ENCODE data around the gene BABAM2. TPM values are rescaled to one million over a fixed set of nuclear protein-coding genes. Genes with fewer than 3 reads are reported as not detected.

BABAM2 gene
- total RNA-seq, 4 donors from 2014 or later = 23.7 to 41.1 (median 27.9) TPM

DNA sequence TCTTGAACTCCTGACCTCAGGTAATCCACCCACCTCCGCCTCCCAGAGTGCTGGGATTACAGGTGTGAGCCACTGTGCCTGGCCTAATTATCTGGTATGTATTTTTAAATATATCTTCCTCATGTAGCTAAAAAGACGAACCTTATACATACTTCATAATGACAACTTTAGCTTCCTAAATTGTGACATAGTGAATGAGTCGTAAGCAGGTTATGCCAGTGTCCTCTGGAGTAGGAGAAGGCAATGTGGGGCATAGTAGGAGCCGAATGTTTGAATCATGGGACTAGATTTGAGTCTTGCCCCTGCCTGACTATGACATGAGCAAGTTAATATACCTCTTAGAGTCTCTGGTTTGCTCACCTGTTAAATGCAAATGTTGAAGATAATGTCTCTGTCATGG lies 406.4 kb downstream of the BABAM2 start:
- no peaks in the 10 kb centered on the region for H3K27me3 ChIP-seq
- WGBS = 82% methylated on average over 4 of the region's 4 CpGs
- H3K4me1 ChIP-seq = peaks cover 6% of the 10 kb centered on the region
- peaks cover 4% of the 10 kb centered on the region for H3K36me3 ChIP-seq
- H3K9me3 ChIP-seq = no peaks in the 10 kb centered on the region
- no peak for DNase-seq (ENCODE audit: low spot score in 2 of 2)
- no peak overlapping the region for H3K4me3 ChIP-seq
- no peak for TF ChIP-seq EP300 (IDR thresholded peaks at IDR 0.05)
- TF ChIP-seq CTCF (IDR thresholded peaks at IDR 0.05) = no peak
- H3K27ac ChIP-seq = no peak overlapping the region

GRCh38 chr2:28297531-28297930 lies 407.0 kb downstream of the BABAM2 start:
- peaks cover 6% of the 10 kb centered on the region for H3K4me1 ChIP-seq
- peaks cover 4% of the 10 kb centered on the region for H3K36me3 ChIP-seq
- TF ChIP-seq POLR2AphosphoS5 (IDR thresholded peaks at IDR 0.05) (no peak), EP300 (IDR thresholded peaks at IDR 0.05) (no peak), CTCF (IDR thresholded peaks at IDR 0.05) (no peak), POLR2A (IDR thresholded peaks at IDR 0.05) (no peak)
- H3K27me3 ChIP-seq = no peaks in the 10 kb centered on the region
- 85% methylated on average over 2 of the region's 2 CpGs for WGBS
- no peaks in the 10 kb centered on the region for H3K9me3 ChIP-seq
- DNase-seq (ENCODE audit: low spot score in 2 of 2) = no peak
- H3K27ac ChIP-seq = no peak overlapping the region
- no peak overlapping the region for H3K4me3 ChIP-seq

GRCh38 chr2:28298406-28298805 lies 407.9 kb downstream of the BABAM2 start:
- Histone ChIP-seq H3K4me1 (peaks cover 5% of the 10 kb centered on the region), H3K4me3 (no peak overlapping the region), H3K36me3 (peaks cover 4% of the 10 kb centered on the region), H3K27ac (no peak overlapping the region), H3K9me3 (no peaks in the 10 kb centered on the region), H3K27me3 (no peaks in the 10 kb centered on the region)
- TF ChIP-seq POLR2A (IDR thresholded peaks at IDR 0.05) (no peak), POLR2AphosphoS5 (IDR thresholded peaks at IDR 0.05) (no peak), CTCF (IDR thresholded peaks at IDR 0.05) (no peak), EP300 (IDR thresholded peaks at IDR 0.05) (no peak)
- 83% methylated on average over 3 of the region's 3 CpGs for WGBS
- no peak for DNase-seq (ENCODE audit: low spot score in 2 of 2)

DNA sequence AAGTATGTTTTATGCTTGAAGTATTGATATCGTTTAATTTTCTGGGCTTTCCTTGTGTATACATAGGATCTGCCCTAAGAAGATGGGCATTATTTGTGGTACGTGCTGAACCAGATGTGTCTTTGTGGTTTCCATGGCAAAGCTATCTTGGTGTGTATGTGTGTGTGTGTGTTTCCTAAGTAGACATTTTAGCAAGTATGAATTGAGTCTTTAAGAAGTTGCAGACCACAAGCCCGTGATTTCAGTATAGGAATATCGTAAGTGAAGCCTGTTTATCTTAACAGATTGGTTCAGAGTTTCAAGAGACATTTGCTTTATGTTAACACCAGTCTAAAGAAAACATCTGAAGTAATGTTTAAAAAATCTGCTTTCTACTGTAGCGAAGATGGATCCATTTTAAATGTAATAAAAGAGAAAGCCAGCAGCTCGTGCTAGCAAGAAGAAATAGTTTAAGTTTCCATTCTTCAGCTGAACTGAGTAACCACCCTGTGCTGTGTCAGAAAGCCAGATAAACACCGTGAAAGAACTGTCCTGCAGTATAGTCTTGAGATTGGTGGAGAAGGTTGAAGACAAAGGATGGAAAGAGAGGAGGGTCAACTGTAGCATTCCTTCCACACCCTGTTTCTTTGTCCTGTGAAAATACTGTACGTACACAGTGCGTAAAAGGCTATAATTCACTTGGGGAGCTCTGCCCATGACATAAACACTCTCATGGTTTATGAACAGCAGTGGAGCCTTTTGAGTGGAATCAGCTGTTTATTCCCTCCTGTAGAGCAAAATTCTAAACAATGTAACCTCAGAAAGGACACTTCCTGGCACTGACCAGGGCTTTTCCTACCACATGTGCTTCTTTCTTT lies 410.2 kb downstream of the BABAM2 start:
- Histone ChIP-seq H3K4me3 (no peak overlapping the region), H3K4me1 (no peaks in the 10 kb centered on the region), H3K27me3 (no peaks in the 10 kb centered on the region), H3K36me3 (peaks cover 4% of the 10 kb centered on the region), H3K9me3 (no peaks in the 10 kb centered on the region), H3K27ac (no peak overlapping the region)
- 70% methylated on average over 9 of the region's 9 CpGs for WGBS
- DNase-seq (ENCODE audit: low spot score in 2 of 2) = no peak
- TF ChIP-seq CTCF (IDR thresholded peaks at IDR 0.05) (no peak), POLR2AphosphoS5 (IDR thresholded peaks at IDR 0.05) (no peak), POLR2A (IDR thresholded peaks at IDR 0.05) (no peak), EP300 (IDR thresholded peaks at IDR 0.05) (no peak)

DNA sequence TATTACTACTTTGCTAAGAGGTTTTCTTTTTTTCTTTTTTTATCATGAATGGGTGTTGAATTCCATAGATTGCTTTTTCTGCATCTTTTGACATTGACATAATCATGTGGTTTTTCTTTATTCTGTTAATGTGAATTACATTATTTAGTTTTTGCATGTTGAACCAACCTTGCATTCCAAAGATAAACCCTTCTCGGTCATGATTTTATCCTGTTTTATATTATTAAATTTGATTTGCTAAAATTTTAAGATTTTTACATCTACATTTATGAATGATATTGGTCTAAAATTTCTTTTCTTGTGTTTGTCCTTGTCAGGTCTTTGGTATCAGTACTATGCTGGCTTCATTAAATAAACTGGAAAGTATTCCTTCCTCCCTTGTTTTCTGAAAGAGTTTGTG lies 414.7 kb downstream of the BABAM2 start:
- H3K9me3 ChIP-seq = no peaks in the 10 kb centered on the region
- WGBS = 87% methylated on average over 1 of the region's 1 CpG

More for the DNA sequence above, 414.7 kb downstream of the BABAM2 start:
- Histone ChIP-seq H3K27ac (no peak overlapping the region), H3K4me3 (no peak overlapping the region), H3K36me3 (peaks cover 7% of the 10 kb centered on the region), H3K4me1 (no peaks in the 10 kb centered on the region), H3K27me3 (no peaks in the 10 kb centered on the region)
- TF ChIP-seq EP300 (IDR thresholded peaks at IDR 0.05) = no peak
- TF ChIP-seq POLR2A (IDR thresholded peaks at IDR 0.05) = no peak
- TF ChIP-seq POLR2AphosphoS5 (IDR thresholded peaks at IDR 0.05) = no peak
- no peak for TF ChIP-seq CTCF (IDR thresholded peaks at IDR 0.05)
- DNase-seq (ENCODE audit: low spot score in 2 of 2) = no peak
